Liver (tissue), 3 donors: Measurements from ENCODE around the gene FICD.

Source experiments
- RAD21 ChIP-seq, 2 donors: IDR thresholded peaks; 2 replicates each; pipeline ENCODE4 v1.6.1; 2016; ENCODE audit warnings: antibody characterized with exemption in 2 of 2, mild to moderate bottlenecking in 2 of 2
- ZBTB33 ChIP-seq: IDR thresholded peaks from 2 replicates; pipeline ENCODE4 v1.6.1; 2016; ENCODE audit warnings: antibody characterized with exemption
- TF ChIP-seq, protein P1 (sequence below): fragments of 150-350 bp; IDR thresholded peaks from 2 replicates; pipeline ENCODE4 v1.5.1; 2017; ENCODE audit warnings: improper control_type of control experiment, low read depth, low read length; ENCODE audit not compliant: missing input control
- donor health status: healthy.
- donor health status: healthy.

DNA sequence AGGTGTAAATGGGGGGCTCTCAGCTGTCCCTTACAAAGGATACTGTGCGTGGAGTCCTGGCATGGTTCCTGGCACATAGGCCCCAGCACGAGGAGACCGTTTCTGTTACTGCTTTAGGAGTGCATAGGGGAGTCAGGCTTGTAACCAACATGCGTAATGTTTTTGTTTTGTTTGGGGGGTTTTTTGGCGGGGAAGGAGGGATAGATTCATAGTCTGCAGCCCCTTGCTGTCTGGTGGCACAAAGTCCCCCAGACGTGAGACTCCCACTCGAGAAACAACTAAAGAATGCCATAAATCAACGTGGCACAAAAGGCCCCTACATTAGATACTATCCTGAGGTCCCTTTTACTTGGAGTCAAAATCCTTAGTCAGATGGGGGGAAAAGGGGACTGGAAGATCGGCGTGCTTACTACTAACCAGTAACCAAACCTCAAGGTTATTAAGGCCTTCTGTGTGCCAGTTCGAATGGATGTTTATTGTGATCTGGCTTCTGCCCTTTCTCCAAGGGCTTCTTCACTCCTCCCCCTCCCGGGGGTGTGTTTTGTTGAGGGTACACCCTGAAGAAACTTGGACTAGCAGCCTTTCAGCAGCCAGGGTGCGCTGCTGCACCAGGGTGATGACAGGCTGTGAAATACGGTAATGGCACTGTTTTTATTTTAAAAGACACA, 48.2 kb downstream of the FICD start:
- TF ChIP-seq ZBTB33 (no peak), RAD21 (IDR thresholded peaks at IDR 0.05) (peak; percentile 93)
- TF ChIP-seq, protein P1, sequence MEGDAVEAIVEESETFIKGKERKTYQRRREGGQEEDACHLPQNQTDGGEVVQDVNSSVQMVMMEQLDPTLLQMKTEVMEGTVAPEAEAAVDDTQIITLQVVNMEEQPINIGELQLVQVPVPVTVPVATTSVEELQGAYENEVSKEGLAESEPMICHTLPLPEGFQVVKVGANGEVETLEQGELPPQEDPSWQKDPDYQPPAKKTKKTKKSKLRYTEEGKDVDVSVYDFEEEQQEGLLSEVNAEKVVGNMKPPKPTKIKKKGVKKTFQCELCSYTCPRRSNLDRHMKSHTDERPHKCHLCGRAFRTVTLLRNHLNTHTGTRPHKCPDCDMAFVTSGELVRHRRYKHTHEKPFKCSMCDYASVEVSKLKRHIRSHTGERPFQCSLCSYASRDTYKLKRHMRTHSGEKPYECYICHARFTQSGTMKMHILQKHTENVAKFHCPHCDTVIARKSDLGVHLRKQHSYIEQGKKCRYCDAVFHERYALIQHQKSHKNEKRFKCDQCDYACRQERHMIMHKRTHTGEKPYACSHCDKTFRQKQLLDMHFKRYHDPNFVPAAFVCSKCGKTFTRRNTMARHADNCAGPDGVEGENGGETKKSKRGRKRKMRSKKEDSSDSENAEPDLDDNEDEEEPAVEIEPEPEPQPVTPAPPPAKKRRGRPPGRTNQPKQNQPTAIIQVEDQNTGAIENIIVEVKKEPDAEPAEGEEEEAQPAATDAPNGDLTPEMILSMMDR: peak; percentile 80
